Right atrium auricular region (tissue), 2 donors: ENCODE measurements around the gene CACNG4. TPM values are rescaled to one million over a fixed set of nuclear protein-coding genes. Genes with fewer than 3 reads are reported as not detected.

Experiments
- DNase-seq: peaks from one replicate; pipeline ENCODE4 v3.0.0-alpha.2; 2019; ENCODE audit warnings: low spot score
- H3K27ac ChIP-seq, 2 donors: fragments of 200-600 bp; sonication (generic); 1 replicate in 1 of 2; 2 replicates in 1 of 2; pipeline ENCODE4 v1.5.1; 2016 to 2019
- H3K27me3 ChIP-seq, 2 donors: fragments of 200-600 bp; sonication (generic); one replicate each; pipeline versions ENCODE4 v1.5.1 to v1.6.0; 2017 to 2019
- H3K36me3 ChIP-seq: fragments of 200-600 bp; sonication (generic); one replicate; pipeline ENCODE4 v1.5.1; 2016
- H3K4me1 ChIP-seq, 2 donors: fragments of 200-600 bp; sonication (generic); one replicate each; pipeline versions ENCODE4 v1.5.1 to v1.6.0; 2017 to 2019
- H3K4me3 ChIP-seq, 2 donors: fragments of 200-600 bp; sonication (generic); 1 replicate in 1 of 2; 2 replicates in 1 of 2; pipeline ENCODE4 v1.5.1; 2017 to 2019; ENCODE audit warnings: mild to moderate bottlenecking in 1 of 2, moderate library complexity in 1 of 2
- H3K9me3 ChIP-seq, 2 donors: fragments of 200-600 bp; sonication (generic); one replicate each; pipeline ENCODE4 v1.5.1; 2019
- total RNA-seq, 2 donors: library from RNA; depleted of rRNA; stranded (reverse); fragments of >200 nt; gene quantifications; one replicate each; pipeline ENCODE4 v1.1.0, GENCODE V29; 2016
- TF ChIP-seq, protein P1 (sequence below), 2 donors: fragments of 200-600 bp; sonication (generic); IDR thresholded peaks; one replicate each; pipeline ENCODE4 v1.5.1; 2019; ENCODE audit warnings: antibody characterized with exemption in 2 of 2

CACNG4 gene
- total RNA-seq, 2 donors from 2014 or later = 0.63 to 1.9 TPM

DNA sequence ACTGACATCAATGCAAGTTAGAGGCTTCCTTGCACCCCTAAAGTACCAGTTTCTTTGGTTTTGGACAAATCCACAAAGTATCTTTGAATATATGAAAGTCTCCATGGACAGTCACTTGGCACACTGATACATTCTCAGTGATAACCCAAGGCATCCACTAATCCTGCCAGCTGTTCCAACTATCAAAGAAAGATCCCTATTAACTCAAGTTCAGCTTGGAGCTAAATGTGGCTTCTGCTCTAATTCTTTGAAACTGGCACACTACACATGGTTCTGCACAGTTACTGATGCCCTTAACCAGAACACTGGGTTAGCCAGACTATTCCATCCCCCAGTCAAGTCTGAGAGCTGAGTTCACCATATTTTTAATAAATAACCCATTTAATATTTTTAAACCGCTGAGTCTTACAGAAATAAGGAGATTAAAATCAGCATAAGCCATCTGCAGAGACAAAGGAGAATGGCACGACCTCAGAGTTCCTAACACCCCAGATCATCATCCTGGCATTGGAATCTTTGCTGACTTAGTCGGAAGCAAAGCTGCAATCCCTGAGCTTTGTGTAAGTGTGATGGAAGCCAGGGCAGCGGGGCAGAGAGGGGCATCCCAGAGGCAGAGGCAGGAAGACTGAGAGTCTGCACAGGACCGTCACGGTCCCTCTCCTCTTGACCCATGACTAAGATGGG lies 86.1 kb downstream of the CACNG4 start:
- no peak overlapping the region for H3K27ac ChIP-seq
- H3K36me3 ChIP-seq = no peaks in the 10 kb centered on the region

DNA sequence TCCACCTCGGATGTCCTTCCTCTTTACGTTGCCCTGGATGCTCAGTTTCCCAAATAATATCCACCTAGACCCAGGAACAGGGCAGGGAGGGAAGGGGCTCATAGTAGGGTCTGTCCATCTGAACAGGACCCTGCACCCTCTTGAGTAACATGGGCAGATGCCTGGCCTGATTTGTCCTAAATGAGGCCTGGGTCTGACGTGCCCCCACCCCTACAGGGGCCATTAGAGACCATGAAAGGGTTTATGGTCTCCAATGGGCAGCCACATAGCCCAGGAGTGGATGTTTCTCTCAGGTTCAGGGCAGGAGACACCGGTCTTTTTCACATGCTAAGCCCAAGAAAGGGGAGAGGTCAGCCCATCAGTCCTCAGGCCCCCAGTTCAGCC lies 86.6 kb downstream of the CACNG4 start:
- no peaks in the 10 kb centered on the region for H3K27me3 ChIP-seq
- no peaks in the 10 kb centered on the region for H3K4me1 ChIP-seq
- no peak overlapping the region for H3K4me3 ChIP-seq
- DNase-seq = no peak
- TF ChIP-seq, protein P1, sequence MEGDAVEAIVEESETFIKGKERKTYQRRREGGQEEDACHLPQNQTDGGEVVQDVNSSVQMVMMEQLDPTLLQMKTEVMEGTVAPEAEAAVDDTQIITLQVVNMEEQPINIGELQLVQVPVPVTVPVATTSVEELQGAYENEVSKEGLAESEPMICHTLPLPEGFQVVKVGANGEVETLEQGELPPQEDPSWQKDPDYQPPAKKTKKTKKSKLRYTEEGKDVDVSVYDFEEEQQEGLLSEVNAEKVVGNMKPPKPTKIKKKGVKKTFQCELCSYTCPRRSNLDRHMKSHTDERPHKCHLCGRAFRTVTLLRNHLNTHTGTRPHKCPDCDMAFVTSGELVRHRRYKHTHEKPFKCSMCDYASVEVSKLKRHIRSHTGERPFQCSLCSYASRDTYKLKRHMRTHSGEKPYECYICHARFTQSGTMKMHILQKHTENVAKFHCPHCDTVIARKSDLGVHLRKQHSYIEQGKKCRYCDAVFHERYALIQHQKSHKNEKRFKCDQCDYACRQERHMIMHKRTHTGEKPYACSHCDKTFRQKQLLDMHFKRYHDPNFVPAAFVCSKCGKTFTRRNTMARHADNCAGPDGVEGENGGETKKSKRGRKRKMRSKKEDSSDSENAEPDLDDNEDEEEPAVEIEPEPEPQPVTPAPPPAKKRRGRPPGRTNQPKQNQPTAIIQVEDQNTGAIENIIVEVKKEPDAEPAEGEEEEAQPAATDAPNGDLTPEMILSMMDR (IDR thresholded peaks at IDR 0.05) = no peak
- H3K27ac ChIP-seq = no peak overlapping the region
- no peaks in the 10 kb centered on the region for H3K36me3 ChIP-seq
- peaks cover 0 to 26% of the 10 kb centered on the region in 2 donors for H3K9me3 ChIP-seq

More for the DNA sequence above, 86.1 kb downstream of the CACNG4 start:
- no peak overlapping the region for H3K4me3 ChIP-seq
- H3K9me3 ChIP-seq = peaks cover 0 to 26% of the 10 kb centered on the region in 2 donors
- TF ChIP-seq, protein P1 (IDR thresholded peaks at IDR 0.05) = no peak
- no peak for DNase-seq
- no peaks in the 10 kb centered on the region for H3K27me3 ChIP-seq
- no peaks in the 10 kb centered on the region for H3K4me1 ChIP-seq

DNA sequence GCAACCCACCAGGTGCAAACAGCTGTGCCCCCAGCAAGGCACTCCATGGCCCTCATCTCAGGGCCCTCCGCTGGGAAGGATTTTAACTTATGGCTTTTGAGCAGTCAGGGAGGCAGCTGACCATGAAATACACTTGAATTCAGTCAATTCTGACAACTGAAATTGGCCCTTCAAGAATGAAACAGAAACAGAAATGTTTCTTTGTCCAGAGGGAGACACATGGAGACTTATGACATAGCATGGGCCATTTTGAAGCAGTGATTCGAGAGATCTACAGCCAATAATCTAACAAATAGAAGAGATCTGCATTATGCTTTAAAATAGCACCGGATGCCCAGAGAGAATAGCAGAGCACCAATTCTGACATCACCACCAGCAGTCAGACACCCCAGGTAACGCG lies 87.3 kb downstream of the CACNG4 start:
- TF ChIP-seq, protein P1 (IDR thresholded peaks at IDR 0.05) = no peak
- no peak overlapping the region for H3K4me3 ChIP-seq
- no peaks in the 10 kb centered on the region for H3K36me3 ChIP-seq
- H3K27ac ChIP-seq = no peak overlapping the region
- H3K9me3 ChIP-seq = peaks cover 0 to 26% of the 10 kb centered on the region in 2 donors
- H3K4me1 ChIP-seq = peaks cover 0 to 4% of the 10 kb centered on the region in 2 donors
- DNase-seq = no peak
- H3K27me3 ChIP-seq = no peaks in the 10 kb centered on the region

DNA sequence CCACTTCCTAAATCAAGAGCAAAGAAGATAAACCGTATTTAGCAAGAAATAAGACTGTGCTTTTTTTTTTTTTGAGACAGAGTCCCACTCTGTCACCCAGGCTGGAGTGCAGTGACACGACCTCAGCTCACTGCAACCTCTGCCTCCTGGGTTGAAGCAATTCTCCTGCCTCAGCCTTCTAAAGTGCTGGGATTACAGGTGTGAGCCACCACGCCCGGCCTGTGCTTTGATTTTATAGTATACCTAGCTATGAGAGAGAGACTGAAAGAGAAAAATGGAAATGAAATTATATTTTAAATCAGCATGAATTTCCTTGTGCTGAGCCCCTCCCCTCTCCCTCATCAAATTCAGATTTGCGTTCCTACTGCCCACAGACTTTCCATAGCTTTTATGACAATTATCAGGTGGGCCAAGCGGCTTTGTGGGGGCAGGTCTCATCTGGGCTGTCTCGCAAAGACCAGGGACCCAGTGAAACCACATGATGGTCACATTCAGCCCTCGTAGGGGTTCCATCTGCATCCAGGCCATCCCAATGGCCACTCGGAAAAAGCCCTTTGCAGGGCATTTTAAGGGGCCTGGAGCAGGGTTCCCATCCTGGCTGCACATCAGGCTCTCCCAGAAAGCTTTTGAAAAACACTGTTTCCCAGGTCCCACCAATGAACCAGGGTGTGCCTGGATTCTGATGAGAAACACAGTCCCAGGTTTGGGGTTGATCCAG lies 88.4 kb downstream of the CACNG4 start:
- H3K36me3 ChIP-seq = no peaks in the 10 kb centered on the region
- H3K9me3 ChIP-seq = peaks cover 0 to 18% of the 10 kb centered on the region in 2 donors
- no peaks in the 10 kb centered on the region for H3K27me3 ChIP-seq
- no peak overlapping the region for H3K27ac ChIP-seq
- H3K4me1 ChIP-seq = peaks cover 0 to 7% of the 10 kb centered on the region in 2 donors
- H3K4me3 ChIP-seq = no peak overlapping the region
- TF ChIP-seq, protein P1 (IDR thresholded peaks at IDR 0.05) = no peak
- DNase-seq = no peak

DNA sequence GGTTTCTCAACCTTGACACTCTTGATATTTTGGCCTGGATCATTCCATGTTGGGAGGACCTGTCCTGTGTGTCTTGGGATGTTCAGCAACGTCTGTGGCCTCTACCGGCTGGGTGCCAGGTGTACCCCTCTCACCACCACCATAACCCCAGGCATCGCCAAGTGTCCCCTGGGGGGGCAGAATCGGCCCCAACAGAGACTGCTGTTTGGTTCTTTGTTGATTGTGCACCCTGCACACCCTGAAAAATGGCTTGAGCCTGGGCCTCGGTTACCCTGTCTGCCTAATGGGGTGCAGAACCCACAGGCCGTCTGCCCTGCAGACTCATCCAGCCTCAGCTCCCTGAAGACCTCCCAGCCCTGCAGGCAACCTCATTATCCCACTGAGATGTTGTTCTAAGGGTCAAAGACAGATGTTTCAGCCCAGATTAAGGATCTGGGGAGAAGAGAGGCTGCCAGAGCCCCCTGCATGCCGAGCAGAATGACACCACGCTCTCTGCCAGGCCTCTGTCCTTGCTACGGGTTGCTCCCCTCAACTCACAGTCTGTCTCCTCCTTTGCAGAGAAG lies 89.0 kb downstream of the CACNG4 start:
- H3K27me3 ChIP-seq = no peaks in the 10 kb centered on the region
- H3K9me3 ChIP-seq = peaks cover 0 to 13% of the 10 kb centered on the region in 2 donors
- H3K4me1 ChIP-seq = peaks cover 0 to 7% of the 10 kb centered on the region in 2 donors
- H3K36me3 ChIP-seq = no peaks in the 10 kb centered on the region
- no peak for DNase-seq
- no peak overlapping the region for H3K4me3 ChIP-seq
- TF ChIP-seq, protein P1 (IDR thresholded peaks at IDR 0.05) = no peak
- no peak overlapping the region for H3K27ac ChIP-seq
